CD4-positive, alpha-beta T cell (primary cell): Measurements from ENCODE around the gene PPEF1. TPM values are rescaled to one million over a fixed set of nuclear protein-coding genes. Genes with fewer than 3 reads are reported as not detected.

Experiments used
- ATAC-seq: fragments of 200-7000 bp; cut with Tn5 transposase; one replicate; pipeline ENCODE4 v1.10.0; 2022; ENCODE audit warnings: mild to moderate bottlenecking; ENCODE audit not compliant: poor library complexity
- CTCF ChIA-PET: fragments of 350-600 bp; sonication (Branson Sonifier 250); formaldehyde crosslinking; loops from one replicate; lab custom pipeline; 2021; ENCODE audit warnings: antibody characterized with exemption, inconsistent platforms; lab: Charles Lee
- POLR2A ChIA-PET: fragments of 350-600 bp; sonication (Branson Sonifier 250); formaldehyde crosslinking; loops from one replicate; lab custom pipeline; 2021; ENCODE audit warnings: antibody characterized with exemption, inconsistent platforms; lab: Charles Lee
- DNase-seq, 14 experiments: peaks; one replicate each; pipeline ENCODE4 v3.0.0-alpha.2; 2013 to 2020; ENCODE audit warnings: mixed read lengths in 2 of 14
- H3K27ac ChIP-seq, 2 donors: one replicate each; pipeline versions ENCODE4 v1.5.1 to v1.7.0; 2013; ENCODE audit warnings: low read length in 2 of 2, low read depth in 1 of 2, mild to moderate bottlenecking in 1 of 2
- H3K27me3 ChIP-seq, 2 experiments: 1 replicate in 1 of 2; 2 replicates in 1 of 2; pipeline versions ENCODE4 v1.6.1 to v1.7.0; 2013; ENCODE audit warnings: low read length in 2 of 2, control low read depth in 1 of 2, mild to moderate bottlenecking in 1 of 2, moderate library complexity in 1 of 2; ENCODE audit not compliant: insufficient read depth in 2 of 2, control insufficient read depth in 1 of 2
- H3K36me3 ChIP-seq: one replicate; pipeline ENCODE4 v1.6.1; 2013; ENCODE audit warnings: low read length, control low read depth; ENCODE audit not compliant: insufficient read depth
- H3K4me1 ChIP-seq: one replicate; pipeline ENCODE4 v1.6.1; 2013; ENCODE audit warnings: low read length, control low read depth; ENCODE audit not compliant: insufficient read depth
- H3K4me3 ChIP-seq: one replicate; pipeline ENCODE4 v1.5.1; 2013; ENCODE audit warnings: mild to moderate bottlenecking, low read length, moderate library complexity
- H3K9me3 ChIP-seq, 2 experiments: 1 replicate in 1 of 2; 2 replicates in 1 of 2; pipeline versions ENCODE4 v1.6.1 to v1.7.0; 2013; ENCODE audit warnings: low read length in 2 of 2, mild to moderate bottlenecking in 2 of 2, control low read depth in 1 of 2, moderate library complexity in 1 of 2; ENCODE audit not compliant: control insufficient read depth in 1 of 2, insufficient read depth in 1 of 2
- H3K27ac Mint-ChIP-seq: one replicate; pipeline ENCODE4 v1.8.0; 2020; ENCODE audit warnings: mixed read lengths
- H3K27me3 Mint-ChIP-seq: one replicate; pipeline ENCODE4 v1.8.0; 2021; ENCODE audit warnings: mixed read lengths
- H3K36me3 Mint-ChIP-seq: one replicate; pipeline ENCODE4 v1.8.0; 2021; ENCODE audit warnings: low read depth, mixed read lengths
- H3K4me1 Mint-ChIP-seq: one replicate; pipeline ENCODE4 v1.8.0; 2021; ENCODE audit warnings: low read depth, mixed read lengths
- H3K4me3 Mint-ChIP-seq: one replicate; pipeline ENCODE4 v1.8.0; 2020; ENCODE audit warnings: mild to moderate bottlenecking, mixed read lengths
- H3K9me3 Mint-ChIP-seq: one replicate; pipeline ENCODE4 v1.8.0; 2020; ENCODE audit warnings: mixed read lengths
- CTCF ChIP-seq: fragments of 200-600 bp; IDR thresholded peaks from one replicate; pipeline ENCODE4 v1.8.0; 2022; ENCODE audit warnings: antibody characterized with exemption, mild to moderate bottlenecking
- intact Hi-C, 2 experiments: fragments of 100-400 bp; cut with DNase I in 1 of 2; cut with micrococcal nuclease in 1 of 2; formaldehyde crosslinking; loops; one replicate each; pipeline versions ENCODE4 v1.15.1 to v1.9.0; 2023 to 2025; cut with DNase I, micrococcal nuclease
- total RNA-seq, 174 experiments: library from RNA in 2 of 174; stranded (reverse) in 2 of 174; gene quantifications; one replicate each; pipeline ENCODE4 v1.2.3 and lab custom pipeline; 2021 to 2026

PPEF1 gene
- total RNA-seq, 2 experiments from 2014 or later, result 0.34 TPM; not detected in 1

GRCh38 chrX:18874560-18875255, 167.3 kb downstream of the PPEF1 start:
- no peak overlapping the region for H3K27ac ChIP-seq
- H3K9me3 ChIP-seq, result no peaks in the 10 kb centered on the region
- CTCF ChIA-PET, result no interaction called here
- Mint-ChIP-seq H3K27me3 (no peaks in the 10 kb centered on the region), H3K36me3 (no peaks in the 10 kb centered on the region), H3K4me1 (no peaks in the 10 kb centered on the region), H3K27ac (no peak overlapping the region), H3K4me3 (no peak overlapping the region), H3K9me3 (no peaks in the 10 kb centered on the region)
- H3K36me3 ChIP-seq, result no peaks in the 10 kb centered on the region
- H3K4me1 ChIP-seq, result peaks cover 2% of the 10 kb centered on the region
- DNase-seq (no peak), ATAC-seq (no peak)
- peaks cover 0 to 2% of the 10 kb centered on the region in 2 experiments for H3K27me3 ChIP-seq
- intact Hi-C loops, result no loop called here
- H3K4me3 ChIP-seq, result no peak overlapping the region
- POLR2A ChIA-PET, result no interaction called here
- no peak for TF ChIP-seq CTCF

- ChIA-PET POLR2A (no interaction called here), CTCF (no interaction called here)
- no peak overlapping the region for H3K27ac Mint-ChIP-seq
- no peak overlapping the region for H3K4me3 ChIP-seq
- ATAC-seq, result no peak
- intact Hi-C loops, result no loop called here
- H3K27ac ChIP-seq, result no peak overlapping the region
- no peaks in the 10 kb centered on the region for H3K4me1 Mint-ChIP-seq
- H3K27me3 Mint-ChIP-seq, result no peaks in the 10 kb centered on the region
- H3K36me3 Mint-ChIP-seq, result no peaks in the 10 kb centered on the region
- no peak for TF ChIP-seq CTCF
- no peaks in the 10 kb centered on the region for H3K9me3 ChIP-seq
- DNase-seq, result no peak
- H3K9me3 Mint-ChIP-seq, result no peaks in the 10 kb centered on the region
- H3K27me3 ChIP-seq, result peaks cover 0 to 2% of the 10 kb centered on the region in 2 experiments
- H3K36me3 ChIP-seq, result no peaks in the 10 kb centered on the region
- peaks cover 2% of the 10 kb centered on the region for H3K4me1 ChIP-seq
- no peak overlapping the region for H3K4me3 Mint-ChIP-seq
Measured at GRCh38 chrX:18875256-18875878, 167.9 kb downstream of the PPEF1 start.

- Histone ChIP-seq H3K4me3 (no peak overlapping the region), H3K27me3 (peaks cover 0 to 2% of the 10 kb centered on the region in 2 experiments), H3K9me3 (no peaks in the 10 kb centered on the region), H3K4me1 (peaks cover 2% of the 10 kb centered on the region), H3K27ac (no peak overlapping the region), H3K36me3 (no peaks in the 10 kb centered on the region)
- POLR2A ChIA-PET, result no interaction called here
- intact Hi-C loops, result no loop called here
- ATAC-seq, result no peak
- no peaks in the 10 kb centered on the region for H3K27me3 Mint-ChIP-seq
- H3K4me3 Mint-ChIP-seq, result no peak overlapping the region
- DNase-seq, result no peak
- H3K9me3 Mint-ChIP-seq, result no peaks in the 10 kb centered on the region
- no peak for TF ChIP-seq CTCF
- no peaks in the 10 kb centered on the region for H3K4me1 Mint-ChIP-seq
- CTCF ChIA-PET, result no interaction called here
- no peaks in the 10 kb centered on the region for H3K36me3 Mint-ChIP-seq
- no peak overlapping the region for H3K27ac Mint-ChIP-seq
Measured at GRCh38 chrX:18877469-18877868, 170.0 kb downstream of the PPEF1 start.

Other genes with a start within 250 kb of the PPEF1 start
- not detected for gene RS1, start 35.5 kb upstream of the PPEF1 start, total RNA-seq